Keratinocyte (primary cell): ENCODE results near the gene ESRRG. TPM values are rescaled to one million over a fixed set of nuclear protein-coding genes. Genes with fewer than 3 reads are reported as not detected.

Experiments
- DNase-seq: peaks from one replicate; pipeline ENCODE4 v3.0.0-alpha.2; 2011; ENCODE audit warnings: low read depth, missing footprints, low spot score
- FAIRE-seq: peaks from 2 replicates; lab custom pipeline; 2011; peaks lifted over from hg19 to GRCh38; lab: Jason Lieb, UNC
- H2AFZ ChIP-seq: 2 replicates; pipeline ENCODE4 v1.6.0; 2012; ENCODE audit warnings: low read length, control low read depth, inconsistent platforms; ENCODE audit not compliant: control insufficient read depth
- H3K27ac ChIP-seq: 2 replicates; pipeline ENCODE4 v1.5.1; 2011; ENCODE audit warnings: low read length; ENCODE audit not compliant: control insufficient read depth, insufficient read depth
- H3K27me3 ChIP-seq: 3 replicates; pipeline ENCODE4 v1.6.0; 2011; ENCODE audit warnings: low read length; ENCODE audit not compliant: control insufficient read depth, insufficient read depth; ENCODE audit errors: extremely low read depth
- H3K36me3 ChIP-seq, 2 experiments: 2 replicates in 1 of 2; 3 replicates in 1 of 2; pipeline ENCODE4 v1.5.1; 2011; ENCODE audit warnings: low read length in 2 of 2, mild to moderate bottlenecking in 1 of 2; ENCODE audit not compliant: control insufficient read depth in 2 of 2, insufficient read depth in 2 of 2; ENCODE audit errors: extremely low read depth in 1 of 2
- H3K4me1 ChIP-seq: 3 replicates; pipeline ENCODE4 v1.5.1; 2011; ENCODE audit warnings: low read length; ENCODE audit not compliant: control insufficient read depth, insufficient read depth; ENCODE audit errors: extremely low read depth
- H3K4me2 ChIP-seq: 3 replicates; pipeline ENCODE4 v1.6.0; 2011; ENCODE audit warnings: low read depth, low read length; ENCODE audit not compliant: control insufficient read depth, insufficient read depth; ENCODE audit errors: extremely low read depth
- H3K4me3 ChIP-seq, 3 experiments: fragments of 200-600 bp in 1 of 3; sonication (generic) in 1 of 3; 2 replicates in 2 of 3; 3 replicates in 1 of 3; pipeline ENCODE4 v1.5.1; 2011 to 2016; ENCODE audit warnings: low read length in 3 of 3, mild to moderate bottlenecking in 3 of 3, control low read depth in 2 of 3, inconsistent platforms in 1 of 3, low read depth in 1 of 3, mixed read lengths in 1 of 3, mixed run types in 1 of 3, moderate library complexity in 1 of 3; ENCODE audit not compliant: control insufficient read depth in 2 of 3, insufficient read depth in 2 of 3; ENCODE audit errors: extremely low read depth in 1 of 3
- H3K79me2 ChIP-seq: 2 replicates; pipeline ENCODE4 v1.6.0; 2012; ENCODE audit warnings: low read length; ENCODE audit not compliant: control insufficient read depth, insufficient read depth
- H3K9ac ChIP-seq: 3 replicates; pipeline ENCODE4 v1.6.0; 2011; ENCODE audit warnings: low read length; ENCODE audit not compliant: control insufficient read depth, insufficient read depth; ENCODE audit errors: extremely low read depth
- H3K9me1 ChIP-seq: 3 replicates; pipeline ENCODE4 v1.6.0; 2011; ENCODE audit warnings: low read length; ENCODE audit not compliant: control insufficient read depth, insufficient read depth; ENCODE audit errors: extremely low read depth
- H3K9me3 ChIP-seq: 2 replicates; pipeline ENCODE4 v1.5.1; 2012; ENCODE audit warnings: low read depth, low read length; ENCODE audit not compliant: control insufficient read depth
- H4K20me1 ChIP-seq: 3 replicates; pipeline ENCODE4 v1.6.0; 2011; ENCODE audit warnings: low read length; ENCODE audit not compliant: control insufficient read depth, insufficient read depth; ENCODE audit errors: extremely low read depth
- EZH2 ChIP-seq: IDR thresholded peaks from one replicate; pipeline ENCODE4 v1.6.1; 2012; ENCODE audit warnings: inconsistent platforms, mild to moderate bottlenecking, low read length, moderate library complexity
- dilution Hi-C: fragments of 300-500 bp; cut with MboI; formaldehyde crosslinking; loops from one replicate; pipeline ENCODE4 v1.7.0; 2020; ENCODE audit warnings: low sequenced_read_pairs; ENCODE audit not compliant: extremely low pct_ligation_motif_present
- polyA plus RNA-seq, 5 experiments: library from polyadenylated mRNA; depleted of rRNA in 3 of 5; stranded (reverse) in 3 of 5; stranded (forward) in 1 of 5; unstranded in 1 of 5; fragments of >200 nt; gene quantifications; 1 replicate in 1 of 5; 2 replicates in 3 of 5; 3 replicates in 1 of 5; pipeline versions ENCODE4 v1.2.1 to v1.2.3, GENCODE V29; 2011 to 2012; ENCODE audit warnings: missing spikeins in 2 of 5, low read depth in 1 of 5, low replicate concordance in 1 of 5
- TF ChIP-seq, protein P1 (sequence below), 3 experiments: IDR thresholded peaks in 1 of 3; conservative IDR thresholded peaks in 1 of 3; optimal IDR thresholded peaks in 1 of 3; 2 replicates in 2 of 3; 3 replicates in 1 of 3; pipeline versions ENCODE3 to v1.5.1; 2011; ENCODE audit warnings: low read length in 3 of 3, mild to moderate bottlenecking in 3 of 3, moderate library complexity in 2 of 3, control low read depth in 1 of 3, inconsistent platforms in 1 of 3; ENCODE audit not compliant: insufficient read depth in 2 of 3; ENCODE audit errors: extremely low read depth in 1 of 3

ESRRG gene
- polyA plus RNA-seq, 1 donor (not counting 4 experiments of a cell fraction or from before 2014, with no cell fraction given) = 0.08 TPM

DNA sequence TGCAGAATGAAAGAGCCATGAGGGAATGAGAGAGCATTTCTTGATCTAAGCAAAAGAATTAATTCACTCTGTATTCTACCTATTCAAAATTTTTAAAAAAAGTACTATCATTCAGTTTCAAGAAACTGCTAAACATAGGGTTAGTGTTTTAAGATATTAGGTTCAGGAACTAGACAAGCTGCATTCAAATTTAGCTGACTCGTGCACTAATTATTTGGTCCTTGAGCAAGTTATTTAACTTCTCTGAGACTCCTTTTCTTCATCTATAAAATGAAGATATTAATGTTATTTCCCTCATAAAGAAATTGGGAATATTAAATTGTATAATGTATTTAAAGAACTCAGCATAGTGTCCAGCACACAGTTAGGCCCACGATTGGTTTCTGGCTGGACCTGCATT, 225.0 kb downstream of the ESRRG start:
- Histone ChIP-seq H3K4me2 (no peak overlapping the region), H4K20me1 (no peaks in the 10 kb centered on the region), H3K27me3 (no peaks in the 10 kb centered on the region), H3K4me3 (no peak overlapping the region), H2AFZ (no peak overlapping the region), H3K4me1 (no peaks in the 10 kb centered on the region), H3K9me3 (no peaks in the 10 kb centered on the region), H3K9ac (no peak overlapping the region), H3K27ac (no peak overlapping the region), H3K79me2 (no peaks in the 10 kb centered on the region), H3K36me3 (no peaks in the 10 kb centered on the region), H3K9me1 (no peaks in the 10 kb centered on the region)
- dilution Hi-C loops = no loop called here
- DNase-seq (no peak), FAIRE-seq (no peak)
- TF ChIP-seq, protein P1, sequence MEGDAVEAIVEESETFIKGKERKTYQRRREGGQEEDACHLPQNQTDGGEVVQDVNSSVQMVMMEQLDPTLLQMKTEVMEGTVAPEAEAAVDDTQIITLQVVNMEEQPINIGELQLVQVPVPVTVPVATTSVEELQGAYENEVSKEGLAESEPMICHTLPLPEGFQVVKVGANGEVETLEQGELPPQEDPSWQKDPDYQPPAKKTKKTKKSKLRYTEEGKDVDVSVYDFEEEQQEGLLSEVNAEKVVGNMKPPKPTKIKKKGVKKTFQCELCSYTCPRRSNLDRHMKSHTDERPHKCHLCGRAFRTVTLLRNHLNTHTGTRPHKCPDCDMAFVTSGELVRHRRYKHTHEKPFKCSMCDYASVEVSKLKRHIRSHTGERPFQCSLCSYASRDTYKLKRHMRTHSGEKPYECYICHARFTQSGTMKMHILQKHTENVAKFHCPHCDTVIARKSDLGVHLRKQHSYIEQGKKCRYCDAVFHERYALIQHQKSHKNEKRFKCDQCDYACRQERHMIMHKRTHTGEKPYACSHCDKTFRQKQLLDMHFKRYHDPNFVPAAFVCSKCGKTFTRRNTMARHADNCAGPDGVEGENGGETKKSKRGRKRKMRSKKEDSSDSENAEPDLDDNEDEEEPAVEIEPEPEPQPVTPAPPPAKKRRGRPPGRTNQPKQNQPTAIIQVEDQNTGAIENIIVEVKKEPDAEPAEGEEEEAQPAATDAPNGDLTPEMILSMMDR (optimal IDR thresholded peaks at IDR 0.05 in 1 of 3, IDR thresholded peaks at IDR 0.05 in 1 of 3, conservative IDR thresholded peaks at IDR 0.05 in 1 of 3; ENCODE audit: extremely low read depth in 1 of 3, insufficient read depth in 2 of 3, low read length in 3 of 3) = no peak
- no peak for TF ChIP-seq EZH2

DNA sequence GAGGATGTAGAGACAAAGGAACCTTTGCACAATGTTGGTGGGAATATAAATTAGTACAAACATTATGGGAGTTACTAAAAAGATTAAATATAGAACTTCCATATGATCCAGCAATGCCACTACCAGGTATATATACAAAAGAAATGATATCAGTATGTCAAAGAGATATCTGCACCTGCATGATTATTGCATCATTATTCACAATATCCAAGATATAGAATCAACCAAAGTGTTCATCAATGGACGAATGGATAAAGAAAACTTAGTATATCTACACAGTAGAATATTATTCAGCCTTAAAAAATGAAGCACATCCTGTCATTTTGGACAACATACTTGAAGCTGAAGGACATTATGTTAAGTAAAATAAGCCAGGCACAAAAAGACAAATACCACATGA, 238.2 kb downstream of the ESRRG start:
- FAIRE-seq = no peak
- dilution Hi-C loops = no loop called here
- no peaks in the 10 kb centered on the region for H3K36me3 ChIP-seq
- H3K4me3 ChIP-seq = no peak overlapping the region
- H3K79me2 ChIP-seq = no peaks in the 10 kb centered on the region
- no peak overlapping the region for H3K27ac ChIP-seq
- no peak for DNase-seq
- no peaks in the 10 kb centered on the region for H3K4me1 ChIP-seq
- no peak overlapping the region for H3K4me2 ChIP-seq
- no peaks in the 10 kb centered on the region for H4K20me1 ChIP-seq
- H3K27me3 ChIP-seq = no peaks in the 10 kb centered on the region
- H3K9me3 ChIP-seq = no peaks in the 10 kb centered on the region
- H2AFZ ChIP-seq = no peak overlapping the region
- TF ChIP-seq EZH2 = no peak
- TF ChIP-seq, protein P1 (optimal IDR thresholded peaks at IDR 0.05 in 1 of 3, IDR thresholded peaks at IDR 0.05 in 1 of 3, conservative IDR thresholded peaks at IDR 0.05 in 1 of 3; ENCODE audit: extremely low read depth in 1 of 3, insufficient read depth in 2 of 3, low read length in 3 of 3) = no peak
- no peak overlapping the region for H3K9ac ChIP-seq
- no peaks in the 10 kb centered on the region for H3K9me1 ChIP-seq
